ENCODE measurements around the gene SLC36A3. TPM values are rescaled to one million over a fixed set of nuclear protein-coding genes. Genes with fewer than 3 reads are reported as not detected.
"Not testable (repeated sequence)": the region's sequence is repeated elsewhere in the genome, so short reads cannot be mapped to it uniquely, and the experiment has no call there.

The SLC36A3 gene
- total and polyA plus RNA-seq, 5 donors from 2014 or later, result not detected

DNA sequence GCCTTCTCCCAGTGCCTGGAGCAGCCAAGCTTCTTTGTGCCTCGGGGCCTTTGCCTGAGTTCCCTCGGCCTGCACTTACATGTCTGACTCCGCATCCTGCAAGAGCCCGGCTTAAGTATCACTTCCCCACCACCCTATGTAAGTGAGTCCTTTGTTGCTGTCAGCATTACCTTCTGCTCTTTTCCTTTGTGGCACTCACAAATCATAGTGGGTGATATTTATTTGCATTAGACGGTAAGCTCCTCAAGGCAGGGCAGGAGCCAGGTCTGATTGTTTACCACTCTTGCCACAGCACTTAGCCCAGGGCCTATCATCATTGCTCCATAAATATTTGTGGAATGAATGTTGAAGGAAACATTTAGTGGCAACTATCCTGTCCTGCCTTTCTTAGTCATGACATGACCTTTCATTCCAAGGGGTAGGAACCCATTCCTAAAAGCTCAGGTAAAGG lies 45.8 kb downstream of the SLC36A3 start:
- H3K4me1 ChIP-seq (ENCODE audit: control insufficient read depth, insufficient read depth, low read length, poor library complexity, severe bottlenecking), result peaks cover 18% of the 10 kb centered on the region
- peaks cover 5% of the 10 kb centered on the region for H3K36me3 Mint-ChIP-seq
- no peaks in the 10 kb centered on the region for H3K27me3 ChIP-seq (ENCODE audit: control insufficient read depth, insufficient read depth, low read length)
- ATAC-seq (ENCODE audit: low read depth in 2 of 2) (no peak), DNase-seq (no peak)
- H3K4me1 Mint-ChIP-seq, result peaks cover 0 to 31% (median 21%) of the 10 kb centered on the region in 4 donors
- H3K27ac Mint-ChIP-seq, result peak overlapping the region in 1 of 3 donors; percentile 45
- no peak overlapping the region for H3K4me3 Mint-ChIP-seq
- no peaks in the 10 kb centered on the region for H3K36me3 ChIP-seq (ENCODE audit: control insufficient read depth, insufficient read depth, low read length)
- H3K4me3 ChIP-seq (ENCODE audit: low read depth, low read length), result no peak overlapping the region
- no peaks in the 10 kb centered on the region for H3K9me3 ChIP-seq (ENCODE audit: control insufficient read depth in 2 of 2, low read length in 2 of 2)
- H3K27ac ChIP-seq (ENCODE audit: insufficient read depth, low read length, poor library complexity, severe bottlenecking), result no peak overlapping the region
- H3K27me3 Mint-ChIP-seq, result peaks cover 4% of the 10 kb centered on the region
- H3K9me3 Mint-ChIP-seq, result peaks cover 0 to under 1% (median 0%) of the 10 kb centered on the region in 7 donors

DNA sequence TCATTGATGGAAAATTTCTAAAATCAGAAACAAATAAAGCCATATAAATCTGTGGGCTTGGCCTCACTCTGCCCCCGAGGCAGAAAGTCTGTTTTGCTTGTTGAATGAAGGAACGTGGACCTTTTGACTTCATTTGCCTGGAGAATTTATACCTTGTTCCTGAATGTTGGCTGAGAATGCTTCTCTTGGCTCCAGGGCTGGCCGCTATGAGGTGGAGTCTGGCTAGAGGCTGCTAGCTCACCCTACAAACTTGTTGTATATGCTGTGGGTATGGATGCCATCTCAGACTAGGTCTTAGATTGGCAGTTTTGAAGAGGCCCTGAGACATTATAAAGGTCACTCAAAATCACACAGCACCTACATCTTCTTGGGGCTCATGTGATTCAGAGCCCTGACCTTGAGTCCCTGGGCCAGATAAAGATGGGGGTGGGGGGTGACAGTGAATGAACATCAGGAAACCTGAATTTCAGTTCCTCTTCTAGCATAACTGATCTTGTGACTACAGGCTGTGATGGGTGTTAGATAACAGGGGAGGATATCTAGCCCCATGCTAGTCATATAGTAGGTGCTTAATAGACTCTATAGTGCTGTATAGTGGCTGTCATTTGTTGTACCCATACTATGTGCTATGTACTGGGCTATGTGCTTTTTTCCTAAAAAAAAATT lies 47.8 kb downstream of the SLC36A3 start:
- Mint-ChIP-seq H3K27me3 (peaks cover 4% of the 10 kb centered on the region), H3K4me3 (peak overlapping the region in 3 of 4 donors; percentile 9 to 71 (median 45)), H3K36me3 (no peaks in the 10 kb centered on the region), H3K27ac (no peak overlapping the region), H3K9me3 (peaks cover 0 to 1% (median 0%) of the 10 kb centered on the region in 7 donors), H3K4me1 (peaks cover 5 to 48% (median 32%) of the 10 kb centered on the region in 4 donors)
- no peak overlapping the region for H3K27ac ChIP-seq (ENCODE audit: insufficient read depth, low read length, poor library complexity, severe bottlenecking)
- H3K4me3 ChIP-seq (ENCODE audit: low read depth, low read length), result no peak overlapping the region
- H3K4me1 ChIP-seq (ENCODE audit: control insufficient read depth, insufficient read depth, low read length, poor library complexity, severe bottlenecking), result peaks cover 33% of the 10 kb centered on the region
- no peak for ATAC-seq (ENCODE audit: low read depth in 2 of 2)
- H3K27me3 ChIP-seq (ENCODE audit: control insufficient read depth, insufficient read depth, low read length), result no peaks in the 10 kb centered on the region
- peak in 1 of 3 donors; percentile 35 for DNase-seq
- no peaks in the 10 kb centered on the region for H3K9me3 ChIP-seq (ENCODE audit: control insufficient read depth in 2 of 2, low read length in 2 of 2)
- H3K36me3 ChIP-seq (ENCODE audit: control insufficient read depth, insufficient read depth, low read length), result no peaks in the 10 kb centered on the region

DNA sequence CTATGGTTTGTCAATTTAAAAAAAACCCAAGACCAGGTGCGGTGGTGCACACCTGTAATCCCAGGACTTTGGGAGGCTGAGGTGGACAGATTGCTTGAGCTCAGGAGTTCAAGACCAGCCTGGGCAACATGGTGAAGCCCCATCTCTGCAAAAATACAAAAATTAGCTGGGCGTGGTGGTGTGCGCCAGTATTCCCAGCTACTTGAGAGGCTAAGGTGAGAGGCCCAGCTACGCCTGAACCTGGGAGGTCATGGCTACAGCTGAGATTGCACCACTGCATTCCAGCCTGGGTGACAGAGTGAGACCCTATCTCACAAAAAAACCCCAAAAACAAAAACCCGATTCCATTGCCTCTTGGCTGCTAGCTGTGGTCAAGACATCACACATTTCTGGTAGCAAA lies 48.6 kb downstream of the SLC36A3 start:
- peak overlapping the region in 1 of 4 donors; percentile 45 for H3K4me3 Mint-ChIP-seq
- DNase-seq; H3K36me3 ChIP-seq (ENCODE audit: control insufficient read depth, insufficient read depth, low read length); H3K9me3 ChIP-seq (ENCODE audit: control insufficient read depth in 2 of 2, low read length in 2 of 2); H3K9me3 Mint-ChIP-seq; H3K4me3 ChIP-seq (ENCODE audit: low read depth, low read length); H3K27me3 ChIP-seq (ENCODE audit: control insufficient read depth, insufficient read depth, low read length); H3K27me3 Mint-ChIP-seq; ATAC-seq (ENCODE audit: low read depth in 2 of 2); H3K27ac ChIP-seq (ENCODE audit: insufficient read depth, low read length, poor library complexity, severe bottlenecking); H3K27ac Mint-ChIP-seq; H3K36me3 Mint-ChIP-seq: not testable (repeated sequence)
- peaks cover 37% of the 10 kb centered on the region for H3K4me1 ChIP-seq (ENCODE audit: control insufficient read depth, insufficient read depth, low read length, poor library complexity, severe bottlenecking)
- H3K4me1 Mint-ChIP-seq, result peaks cover 9 to 56% (median 35%) of the 10 kb centered on the region in 4 donors

DNA sequence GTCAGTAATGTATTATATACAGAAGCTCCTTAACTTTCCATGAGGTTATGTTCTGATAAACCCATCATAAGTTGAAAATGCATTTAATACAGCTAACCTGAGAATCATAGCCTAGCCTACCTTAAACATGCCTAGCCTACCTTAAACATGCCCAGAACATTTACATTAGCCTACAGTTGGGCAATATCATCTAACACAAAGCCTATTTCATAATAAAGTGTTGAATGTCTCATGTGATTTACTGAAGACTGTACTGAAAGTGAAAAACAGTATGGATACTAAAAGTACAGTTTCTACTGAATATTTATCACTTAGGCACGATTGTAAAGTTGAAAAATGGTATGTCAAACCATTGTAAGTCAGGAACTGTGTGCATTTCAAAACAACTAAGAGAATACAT lies 49.0 kb downstream of the SLC36A3 start:
- peaks cover 4% of the 10 kb centered on the region for H3K27me3 Mint-ChIP-seq
- DNase-seq, result no peak
- no peak overlapping the region for H3K27ac Mint-ChIP-seq

DNA sequence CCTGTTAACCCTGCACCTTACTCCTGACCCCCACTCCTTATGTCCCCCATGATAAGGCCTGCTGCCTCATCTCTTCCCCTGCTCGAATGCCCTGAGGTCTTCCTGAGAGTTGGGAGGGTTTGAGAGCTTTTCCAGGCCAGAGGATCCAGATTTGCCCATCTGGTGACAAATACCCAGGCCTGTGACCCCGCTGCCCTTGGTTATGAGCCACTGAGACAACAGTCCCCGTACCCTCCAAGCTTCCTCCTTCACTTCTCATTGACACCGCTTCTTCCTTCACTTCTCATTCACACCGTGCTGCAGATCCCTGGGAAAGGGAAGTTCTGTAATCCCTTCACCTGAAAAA lies 50.0 kb downstream of the SLC36A3 start:
- H3K27me3 Mint-ChIP-seq, result peaks cover 4% of the 10 kb centered on the region
- H3K36me3 Mint-ChIP-seq, result no peaks in the 10 kb centered on the region
- ATAC-seq (ENCODE audit: low read depth in 2 of 2), result no peak
- no peak for DNase-seq
- H3K27ac Mint-ChIP-seq, result peak overlapping the region; percentile 0 to 97 (median 95)
- peaks cover 0 to 1% (median 0%) of the 10 kb centered on the region in 7 donors for H3K9me3 Mint-ChIP-seq
- H3K4me3 Mint-ChIP-seq, result peak overlapping the region; percentile 88 to 98 (median 96)
- Histone ChIP-seq H3K4me3 (ENCODE audit: low read depth, low read length) (peak overlapping the region; percentile 82), H3K4me1 (ENCODE audit: control insufficient read depth, insufficient read depth, low read length, poor library complexity, severe bottlenecking) (peaks cover 37% of the 10 kb centered on the region), H3K27me3 (ENCODE audit: control insufficient read depth, insufficient read depth, low read length) (no peaks in the 10 kb centered on the region), H3K36me3 (ENCODE audit: control insufficient read depth, insufficient read depth, low read length) (no peaks in the 10 kb centered on the region), H3K27ac (ENCODE audit: insufficient read depth, low read length, poor library complexity, severe bottlenecking) (peak overlapping the region; percentile 25), H3K9me3 (ENCODE audit: control insufficient read depth in 2 of 2, low read length in 2 of 2) (no peaks in the 10 kb centered on the region)
- H3K4me1 Mint-ChIP-seq, result peaks cover 9 to 53% (median 35%) of the 10 kb centered on the region in 4 donors

More for the DNA sequence above, 49.0 kb downstream of the SLC36A3 start:
- Histone ChIP-seq H3K4me1 (ENCODE audit: control insufficient read depth, insufficient read depth, low read length, poor library complexity, severe bottlenecking) (peaks cover 37% of the 10 kb centered on the region), H3K4me3 (ENCODE audit: low read depth, low read length) (peak overlapping the region; percentile 11), H3K36me3 (ENCODE audit: control insufficient read depth, insufficient read depth, low read length) (no peaks in the 10 kb centered on the region), H3K9me3 (ENCODE audit: control insufficient read depth in 2 of 2, low read length in 2 of 2) (no peaks in the 10 kb centered on the region), H3K27me3 (ENCODE audit: control insufficient read depth, insufficient read depth, low read length) (no peaks in the 10 kb centered on the region), H3K27ac (ENCODE audit: insufficient read depth, low read length, poor library complexity, severe bottlenecking) (no peak overlapping the region)
- H3K4me3 Mint-ChIP-seq, result peak overlapping the region in 1 of 4 donors; percentile 88
- no peaks in the 10 kb centered on the region for H3K36me3 Mint-ChIP-seq
- no peak for ATAC-seq (ENCODE audit: low read depth in 2 of 2)
- peaks cover 9 to 57% (median 35%) of the 10 kb centered on the region in 4 donors for H3K4me1 Mint-ChIP-seq
- H3K9me3 Mint-ChIP-seq, result peaks cover 0 to 1% (median 0%) of the 10 kb centered on the region in 7 donors

GRCh38 chr5:151252762-151253604 lies 50.6 kb downstream of the SLC36A3 start, which contains the start of gene GM2A:
Gene GM2A (plus strand): TSS chr5:151253185. CDS start chr5:151253217, 32 bp downstream.
- peaks cover 9 to 53% (median 35%) of the 10 kb centered on the region in 4 donors for H3K4me1 Mint-ChIP-seq

DNA sequence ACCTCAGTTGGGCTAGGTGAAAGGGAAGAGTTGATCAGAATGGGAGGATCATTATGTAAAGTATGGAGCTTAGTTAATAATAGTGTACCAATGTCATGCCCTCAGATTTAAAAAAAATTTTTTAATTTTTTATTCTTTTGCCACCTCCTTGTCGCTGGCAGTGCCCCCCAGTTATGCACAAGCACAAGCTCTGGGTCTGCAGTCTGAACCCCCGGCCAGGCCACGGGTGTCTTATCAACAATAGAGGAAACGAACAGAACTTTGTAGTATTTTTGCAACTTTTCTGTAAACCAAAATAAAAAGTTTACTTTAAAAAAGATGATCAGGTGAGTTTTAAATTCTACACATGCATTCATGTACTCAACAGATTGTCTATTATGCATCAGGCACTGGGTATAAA lies 51.9 kb downstream of the SLC36A3 start:
- Histone ChIP-seq H3K9me3 (ENCODE audit: control insufficient read depth in 2 of 2, low read length in 2 of 2) (no peaks in the 10 kb centered on the region), H3K36me3 (ENCODE audit: control insufficient read depth, insufficient read depth, low read length) (no peaks in the 10 kb centered on the region), H3K27ac (ENCODE audit: insufficient read depth, low read length, poor library complexity, severe bottlenecking) (peak overlapping the region; percentile 84), H3K27me3 (ENCODE audit: control insufficient read depth, insufficient read depth, low read length) (no peaks in the 10 kb centered on the region), H3K4me3 (ENCODE audit: low read depth, low read length) (peak overlapping the region; percentile 85), H3K4me1 (ENCODE audit: control insufficient read depth, insufficient read depth, low read length, poor library complexity, severe bottlenecking) (peaks cover 37% of the 10 kb centered on the region)
- ATAC-seq (ENCODE audit: low read depth in 2 of 2) (no peak), DNase-seq (no peak)
- peaks cover 4% of the 10 kb centered on the region for H3K27me3 Mint-ChIP-seq
- H3K36me3 Mint-ChIP-seq, result no peaks in the 10 kb centered on the region
- peaks cover 9 to 53% (median 33%) of the 10 kb centered on the region in 4 donors for H3K4me1 Mint-ChIP-seq
- peaks cover 0 to 1% (median 0%) of the 10 kb centered on the region in 7 donors for H3K9me3 Mint-ChIP-seq
- peak overlapping the region; percentile 88 to 98 (median 96) for H3K4me3 Mint-ChIP-seq
- H3K27ac Mint-ChIP-seq, result peak overlapping the region; percentile 94 to 97 (median 94)

More at GRCh38 chr5:151252762-151253604, 50.6 kb downstream of the SLC36A3 start, which contains the start of gene GM2A:
- peak within 1 kb of the TSS; percentile 85 for H3K4me3 ChIP-seq (ENCODE audit: low read depth, low read length)
- peak within 1 kb of the TSS; percentile 95 to 97 (median 97) for H3K27ac Mint-ChIP-seq
- ATAC-seq (ENCODE audit: low read depth in 2 of 2) (peak; percentile 95 to 98), DNase-seq (peak; percentile 96 to 100 (median 98))
- peak within 1 kb of the TSS; percentile 88 to 98 (median 96) for H3K4me3 Mint-ChIP-seq
- H3K4me1 ChIP-seq (ENCODE audit: control insufficient read depth, insufficient read depth, low read length, poor library complexity, severe bottlenecking), result peaks cover 37% of the 10 kb centered on the region
- H3K36me3 Mint-ChIP-seq, result no peaks in the 10 kb centered on the region
- peaks cover 4% of the 10 kb centered on the region for H3K27me3 Mint-ChIP-seq
- H3K9me3 ChIP-seq (ENCODE audit: control insufficient read depth in 2 of 2, low read length in 2 of 2), result no peaks in the 10 kb centered on the region
- H3K27me3 ChIP-seq (ENCODE audit: control insufficient read depth, insufficient read depth, low read length), result no peaks in the 10 kb centered on the region
- peaks cover 0 to 1% (median 0%) of the 10 kb centered on the region in 7 donors for H3K9me3 Mint-ChIP-seq
- H3K36me3 ChIP-seq (ENCODE audit: control insufficient read depth, insufficient read depth, low read length), result no peaks in the 10 kb centered on the region
- peak within 1 kb of the TSS; percentile 84 for H3K27ac ChIP-seq (ENCODE audit: insufficient read depth, low read length, poor library complexity, severe bottlenecking)
